ENCODE results near the gene USP7.
"Not testable (repeated sequence)": the region's sequence is repeated elsewhere in the genome, so short reads cannot be mapped to it uniquely, and the experiment has no call there.

USP7 gene

DNA sequence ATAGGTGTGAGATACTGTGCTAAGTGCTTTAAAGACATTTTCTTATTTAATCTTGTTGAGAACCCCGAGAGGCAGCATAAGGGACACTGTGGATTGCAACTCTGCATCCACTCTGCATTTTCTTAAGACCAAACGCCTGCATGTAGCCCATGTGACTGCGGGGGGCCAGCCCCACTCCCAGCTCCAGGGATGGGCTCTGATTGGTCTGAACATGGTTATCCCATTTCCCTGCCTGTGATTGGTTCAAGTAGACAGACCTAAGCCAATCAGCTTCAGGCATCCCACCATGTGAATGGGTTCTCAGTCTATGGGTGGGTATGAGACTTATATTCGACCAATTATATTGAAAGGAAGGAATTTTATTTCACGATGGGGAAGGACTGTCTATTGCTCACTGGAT, 33.2 kb upstream of the USP7 start:
- no peak overlapping the region for H3K4me3 ChIP-seq (ENCODE audit: control insufficient read depth, low read depth, low read length)
- DNase-seq (ENCODE audit: low read depth), result no peak
- TF ChIP-seq, protein P1, sequence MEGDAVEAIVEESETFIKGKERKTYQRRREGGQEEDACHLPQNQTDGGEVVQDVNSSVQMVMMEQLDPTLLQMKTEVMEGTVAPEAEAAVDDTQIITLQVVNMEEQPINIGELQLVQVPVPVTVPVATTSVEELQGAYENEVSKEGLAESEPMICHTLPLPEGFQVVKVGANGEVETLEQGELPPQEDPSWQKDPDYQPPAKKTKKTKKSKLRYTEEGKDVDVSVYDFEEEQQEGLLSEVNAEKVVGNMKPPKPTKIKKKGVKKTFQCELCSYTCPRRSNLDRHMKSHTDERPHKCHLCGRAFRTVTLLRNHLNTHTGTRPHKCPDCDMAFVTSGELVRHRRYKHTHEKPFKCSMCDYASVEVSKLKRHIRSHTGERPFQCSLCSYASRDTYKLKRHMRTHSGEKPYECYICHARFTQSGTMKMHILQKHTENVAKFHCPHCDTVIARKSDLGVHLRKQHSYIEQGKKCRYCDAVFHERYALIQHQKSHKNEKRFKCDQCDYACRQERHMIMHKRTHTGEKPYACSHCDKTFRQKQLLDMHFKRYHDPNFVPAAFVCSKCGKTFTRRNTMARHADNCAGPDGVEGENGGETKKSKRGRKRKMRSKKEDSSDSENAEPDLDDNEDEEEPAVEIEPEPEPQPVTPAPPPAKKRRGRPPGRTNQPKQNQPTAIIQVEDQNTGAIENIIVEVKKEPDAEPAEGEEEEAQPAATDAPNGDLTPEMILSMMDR (IDR thresholded peaks at IDR 0.05; ENCODE audit: control insufficient read depth, insufficient read depth, low read depth, low read length, missing control alignments), result no peak

DNA sequence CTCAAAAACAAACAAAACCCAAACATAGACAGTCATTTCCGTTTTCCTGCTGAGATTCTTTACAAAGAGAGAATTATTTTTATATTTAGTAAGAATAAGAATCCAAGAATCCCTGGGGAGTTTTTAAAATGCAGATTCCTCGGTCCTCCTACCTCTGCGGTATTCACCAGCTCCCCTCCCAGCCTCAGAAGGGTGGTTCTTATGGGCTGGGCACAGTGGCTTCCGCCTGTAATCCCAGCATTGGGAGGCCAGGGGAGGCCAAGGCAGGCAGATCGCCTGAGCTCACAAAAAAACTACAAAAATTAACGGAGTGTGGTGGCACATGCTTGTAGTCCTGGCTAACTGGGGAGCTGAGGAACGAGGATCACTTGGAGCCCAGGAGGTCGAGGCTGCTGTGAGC, 26.7 kb upstream of the USP7 start:
- TF ChIP-seq, protein P1 (IDR thresholded peaks at IDR 0.05; ENCODE audit: control insufficient read depth, insufficient read depth, low read depth, low read length, missing control alignments), result no peak
- DNase-seq (ENCODE audit: low read depth), result no peak
- H3K4me3 ChIP-seq (ENCODE audit: control insufficient read depth, low read depth, low read length), result no peak overlapping the region

DNA sequence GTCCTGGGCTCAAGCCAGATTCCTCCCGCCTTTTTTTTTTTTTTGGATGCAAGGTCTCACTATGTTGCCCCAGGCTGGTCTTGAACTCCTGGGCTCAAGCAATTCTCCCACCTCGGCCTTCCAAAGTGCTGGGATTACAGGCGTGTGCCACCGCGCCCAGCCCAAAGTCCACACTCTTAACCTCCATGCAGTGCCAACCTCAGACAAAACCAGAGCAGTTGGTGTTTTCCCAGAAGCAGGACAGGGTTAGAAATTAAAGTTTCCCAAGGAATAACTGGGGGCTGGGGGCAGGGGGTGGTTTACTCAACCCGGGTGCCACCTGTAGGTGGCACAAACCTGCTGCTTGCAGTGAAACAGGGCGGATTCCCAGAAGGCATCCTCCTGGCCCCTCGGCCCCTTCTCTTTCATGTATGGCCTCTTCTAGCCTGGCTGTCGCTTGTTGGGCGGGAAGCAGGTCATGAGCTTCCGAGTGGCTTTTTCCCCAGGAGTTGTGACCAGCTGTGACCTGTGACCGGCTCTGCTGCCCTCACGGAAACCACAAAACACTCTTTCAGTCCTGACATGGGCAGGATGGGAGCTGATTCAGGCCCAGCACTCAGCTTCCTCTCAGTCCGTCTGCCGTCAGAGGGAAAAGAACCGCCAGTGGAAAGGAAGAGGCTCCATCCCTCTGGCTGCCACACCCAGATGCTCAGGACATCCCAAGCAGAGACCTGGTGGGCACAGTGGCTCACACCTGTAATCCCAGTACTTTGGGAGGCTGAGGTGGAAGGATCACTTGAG, 25.6 kb upstream of the USP7 start:
- TF ChIP-seq, protein P1 (IDR thresholded peaks at IDR 0.05; ENCODE audit: control insufficient read depth, insufficient read depth, low read depth, low read length, missing control alignments), result no peak
- no peak overlapping the region for H3K4me3 ChIP-seq (ENCODE audit: control insufficient read depth, low read depth, low read length)
- DNase-seq (ENCODE audit: low read depth), result no peak

DNA sequence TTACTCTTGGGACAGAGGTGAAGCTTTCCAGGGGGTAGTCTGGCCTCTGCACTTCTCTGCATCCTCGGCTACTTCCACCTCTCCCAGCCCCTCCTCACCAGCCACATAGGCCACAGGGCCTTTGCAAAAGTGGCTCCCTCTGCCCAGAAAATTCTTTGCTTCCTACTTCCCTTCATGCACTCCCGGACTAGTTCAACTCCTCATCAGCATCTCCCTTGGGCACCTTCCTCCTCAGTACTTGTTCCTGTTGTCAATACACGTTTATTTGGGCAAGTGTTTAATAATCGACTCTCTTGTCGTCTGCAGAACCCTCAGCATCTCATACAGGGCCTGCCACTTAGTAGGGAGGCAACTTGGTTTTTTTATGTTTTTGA, 23.1 kb upstream of the USP7 start:
- no peak for DNase-seq (ENCODE audit: low read depth)
- TF ChIP-seq, protein P1 (IDR thresholded peaks at IDR 0.05; ENCODE audit: control insufficient read depth, insufficient read depth, low read depth, low read length, missing control alignments), result no peak
- H3K4me3 ChIP-seq (ENCODE audit: control insufficient read depth, low read depth, low read length), result no peak overlapping the region

DNA sequence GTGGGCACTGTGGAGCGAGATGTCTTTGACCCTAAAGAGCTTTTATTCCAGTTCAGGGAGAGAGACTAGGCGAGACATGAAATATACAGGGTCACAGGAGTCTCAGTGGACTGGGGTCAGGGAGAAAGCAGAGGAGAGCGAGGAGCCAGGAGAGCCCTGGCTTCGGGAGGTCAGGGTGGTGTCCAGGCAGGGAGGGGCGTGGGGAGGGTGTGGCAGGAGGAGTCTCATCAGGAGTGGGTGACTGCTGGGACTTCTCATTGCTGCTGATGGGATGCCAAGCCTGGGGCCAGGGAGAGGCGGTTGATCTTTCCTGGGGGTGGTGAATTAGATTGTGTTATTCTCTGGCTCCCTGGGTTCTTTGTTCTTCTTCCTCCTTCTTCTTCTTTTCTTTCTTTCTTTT, 22.4 kb upstream of the USP7 start:
- no peak overlapping the region for H3K4me3 ChIP-seq (ENCODE audit: control insufficient read depth, low read depth, low read length)
- TF ChIP-seq, protein P1 (IDR thresholded peaks at IDR 0.05; ENCODE audit: control insufficient read depth, insufficient read depth, low read depth, low read length, missing control alignments), result no peak
- no peak for DNase-seq (ENCODE audit: low read depth)

DNA sequence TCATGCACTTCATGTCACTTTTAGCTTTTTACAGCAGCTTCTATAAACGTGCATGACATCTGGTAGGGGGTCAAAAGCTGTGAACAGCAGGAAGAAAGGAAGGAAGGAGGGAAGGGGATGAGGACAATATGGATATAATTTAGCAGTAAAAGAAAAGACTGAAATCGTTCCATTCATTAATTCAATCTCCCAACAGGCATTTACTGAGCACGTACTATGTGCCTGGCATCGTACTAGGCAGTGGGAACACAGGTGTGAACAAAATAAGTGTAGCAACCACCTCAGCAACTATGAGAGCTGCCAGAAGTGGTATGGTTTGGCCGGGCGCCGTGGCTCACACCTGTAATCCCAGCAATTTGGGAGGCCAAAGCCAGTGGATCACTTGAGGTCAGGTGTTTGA, 19.1 kb upstream of the USP7 start:
- no peak overlapping the region for H3K4me3 ChIP-seq (ENCODE audit: control insufficient read depth, low read depth, low read length)
- no peak for DNase-seq (ENCODE audit: low read depth)
- TF ChIP-seq, protein P1 (IDR thresholded peaks at IDR 0.05; ENCODE audit: control insufficient read depth, insufficient read depth, low read depth, low read length, missing control alignments), result no peak

DNA sequence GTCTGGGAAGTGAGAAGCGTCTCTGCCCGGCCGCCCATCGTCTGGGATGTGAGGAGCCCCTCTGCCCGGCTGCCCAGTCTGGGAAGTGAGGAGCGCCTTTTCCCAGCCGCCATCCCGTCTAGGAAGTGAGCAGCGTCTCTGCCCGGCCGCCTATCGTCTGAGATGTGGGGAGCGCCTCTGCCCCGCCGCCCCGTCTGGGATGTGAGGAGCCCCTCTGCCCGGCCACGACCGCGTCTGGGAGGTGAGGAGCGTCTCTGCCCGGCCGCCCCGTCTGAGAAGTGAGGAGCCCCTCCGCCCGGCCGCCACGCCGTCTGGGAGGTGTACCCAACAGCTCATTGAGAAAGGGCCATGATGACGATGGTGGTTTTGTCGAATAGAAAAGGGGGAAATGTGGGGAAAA, 18.2 kb upstream of the USP7 start:
- not testable (repeated sequence) for DNase-seq (ENCODE audit: low read depth); H3K4me3 ChIP-seq (ENCODE audit: control insufficient read depth, low read depth, low read length)

DNA sequence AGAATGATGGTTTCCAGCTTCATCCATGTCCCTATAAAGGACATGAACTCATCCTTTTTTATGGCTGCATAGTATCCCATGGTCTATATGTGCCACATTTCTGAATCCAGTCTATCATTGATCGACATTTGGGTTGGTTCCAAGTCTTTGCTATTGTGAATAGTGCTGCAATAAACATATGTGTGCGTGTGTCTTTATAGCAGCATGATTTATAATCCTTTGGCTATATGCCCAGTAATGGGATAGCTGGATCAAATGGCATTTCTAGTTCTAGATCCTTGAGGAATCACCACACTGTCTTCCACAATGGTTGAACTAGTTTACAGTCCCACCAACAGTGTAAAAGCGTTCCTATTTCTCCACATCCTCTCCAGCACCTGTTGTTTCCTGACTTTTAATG, 12.5 kb upstream of the USP7 start:
- DNase-seq (ENCODE audit: low read depth); H3K4me3 ChIP-seq (ENCODE audit: control insufficient read depth, low read depth, low read length): not testable (repeated sequence)

All from AG09309 (cell line).